ENCODE data around the gene TNFSF13.

- no peak for TF ChIP-seq CTCF (conservative IDR thresholded peaks at IDR 0.05; ENCODE audit: low read depth, low read length)
- no peak for TF ChIP-seq POLR2A (IDR thresholded peaks at IDR 0.05; ENCODE audit: low read depth, low read length)
- TF ChIP-seq, protein P1, sequence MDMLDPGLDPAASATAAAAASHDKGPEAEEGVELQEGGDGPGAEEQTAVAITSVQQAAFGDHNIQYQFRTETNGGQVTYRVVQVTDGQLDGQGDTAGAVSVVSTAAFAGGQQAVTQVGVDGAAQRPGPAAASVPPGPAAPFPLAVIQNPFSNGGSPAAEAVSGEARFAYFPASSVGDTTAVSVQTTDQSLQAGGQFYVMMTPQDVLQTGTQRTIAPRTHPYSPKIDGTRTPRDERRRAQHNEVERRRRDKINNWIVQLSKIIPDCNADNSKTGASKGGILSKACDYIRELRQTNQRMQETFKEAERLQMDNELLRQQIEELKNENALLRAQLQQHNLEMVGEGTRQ (IDR thresholded peaks at IDR 0.05; ENCODE audit: low read depth, low read length), result no peak
- TF ChIP-seq MAFK (IDR thresholded peaks at IDR 0.05; ENCODE audit: low read depth, low read length), result no peak
- no peak for TF ChIP-seq FOS (IDR thresholded peaks at IDR 0.05; ENCODE audit: low read depth, low read length)
Observed at GRCh38 chr17:7588553-7589203, 30.1 kb downstream of the TNFSF13 start.

All from IMR-90 (cell line).